ENCODE data around the gene HCRTR1.

GRCh38 chr1:31580891-31581603 is 36.4 kb upstream of the HCRTR1 start:
- TF ChIP-seq CTCF (IDR thresholded peaks at IDR 0.05), result no peak
- TF ChIP-seq POLR2A (IDR thresholded peaks at IDR 0.05), result no peak
- TF ChIP-seq POLR2AphosphoS5 (IDR thresholded peaks at IDR 0.05), result no peak

All from breast epithelium (tissue), 3 donors.